H9 (cell line): Measurements from ENCODE around the gene C5orf15. TPM values are rescaled to one million over a fixed set of nuclear protein-coding genes. Genes with fewer than 3 reads are reported as not detected.

ENCODE experiments used
- DNase-seq: peaks from one replicate; pipeline ENCODE4 v3.0.0-alpha.2; 2017
- H2AFZ ChIP-seq: one replicate; pipeline ENCODE4 v1.6.1; 2013; ENCODE audit warnings: mild to moderate bottlenecking, low read length, control low read depth, moderate library complexity
- H2AK5ac ChIP-seq: 2 replicates; pipeline ENCODE4 v1.6.1; 2013; ENCODE audit warnings: low read length, control low read depth, mixed read lengths; ENCODE audit not compliant: insufficient read length
- H2BK120ac ChIP-seq: one replicate; pipeline ENCODE4 v1.6.1; 2013; ENCODE audit warnings: low read depth, mild to moderate bottlenecking, low read length, control low read depth, inconsistent platforms; ENCODE audit not compliant: poor library complexity, severe bottlenecking
- H2BK12ac ChIP-seq: 2 replicates; pipeline ENCODE4 v1.6.1; 2013; ENCODE audit warnings: low read length, control low read depth, mixed read lengths, low read depth; ENCODE audit not compliant: insufficient read length
- H2BK15ac ChIP-seq: 2 replicates; pipeline ENCODE4 v1.6.1; 2013; ENCODE audit warnings: low read depth, low read length, control low read depth
- H2BK20ac ChIP-seq: one replicate; pipeline ENCODE4 v1.6.1; 2013; ENCODE audit warnings: low read depth, mild to moderate bottlenecking, low read length, control low read depth, inconsistent platforms; ENCODE audit not compliant: poor library complexity, severe bottlenecking
- H2BK5ac ChIP-seq: 2 replicates; pipeline ENCODE4 v1.6.1; 2013; ENCODE audit warnings: low read length, control low read depth, mixed read lengths; ENCODE audit not compliant: insufficient read length
- H3K14ac ChIP-seq: 2 replicates; pipeline ENCODE4 v1.6.1; 2013; ENCODE audit warnings: low read length, control low read depth; ENCODE audit not compliant: insufficient read depth
- H3K18ac ChIP-seq: 2 replicates; pipeline ENCODE4 v1.6.1; 2013; ENCODE audit warnings: low read depth, mild to moderate bottlenecking, mixed read lengths, low read length, control low read depth; ENCODE audit not compliant: insufficient read length
- H3K23ac ChIP-seq: 2 replicates; pipeline ENCODE4 v1.6.1; 2013; ENCODE audit warnings: low read length, control low read depth, mixed read lengths, low read depth; ENCODE audit not compliant: insufficient read length
- H3K23me2 ChIP-seq: 2 replicates; pipeline ENCODE4 v1.6.1; 2013; ENCODE audit warnings: low read depth, mild to moderate bottlenecking, mixed read lengths, low read length, control low read depth; ENCODE audit not compliant: insufficient read length, poor library complexity, severe bottlenecking
- H3K27ac ChIP-seq: 2 replicates; pipeline ENCODE4 v1.5.1; 2013; ENCODE audit warnings: low read length, control low read depth, mixed read lengths, low read depth; ENCODE audit not compliant: insufficient read length
- H3K27me3 ChIP-seq: 2 replicates; pipeline ENCODE4 v1.6.1; 2013; ENCODE audit warnings: low read length, control low read depth, inconsistent platforms; ENCODE audit not compliant: insufficient read depth
- H3K4ac ChIP-seq: 2 replicates; pipeline ENCODE4 v1.6.1; 2013; ENCODE audit warnings: low read depth, mild to moderate bottlenecking, control low read depth, inconsistent platforms, low read length, moderate library complexity
- H3K4me1 ChIP-seq: 2 replicates; pipeline ENCODE4 v1.6.1; 2013; ENCODE audit warnings: low read length, control low read depth, inconsistent platforms; ENCODE audit not compliant: insufficient read depth
- H3K4me2 ChIP-seq: 2 replicates; pipeline ENCODE4 v1.6.1; 2013; ENCODE audit warnings: low read length, control low read depth, mixed read lengths; ENCODE audit not compliant: insufficient read length, insufficient read depth
- H3K56ac ChIP-seq: 2 replicates; pipeline ENCODE4 v1.6.1; 2013; ENCODE audit warnings: low read depth, mild to moderate bottlenecking, mixed read lengths, low read length, control low read depth; ENCODE audit not compliant: insufficient read length
- H3K79me1 ChIP-seq: 2 replicates; pipeline ENCODE4 v1.6.1; 2013; ENCODE audit warnings: low read depth, mild to moderate bottlenecking, moderate library complexity, low read length, control low read depth, inconsistent platforms; ENCODE audit not compliant: insufficient read depth, poor library complexity, severe bottlenecking
- H3K79me2 ChIP-seq: 2 replicates; pipeline ENCODE4 v1.6.1; 2013; ENCODE audit warnings: low read length, control low read depth, inconsistent platforms; ENCODE audit not compliant: insufficient read depth
- H3K9ac ChIP-seq: 2 replicates; pipeline ENCODE4 v1.6.1; 2013; ENCODE audit warnings: low read length, control low read depth, mixed read lengths; ENCODE audit not compliant: insufficient read length; ENCODE audit errors: extremely low read depth
- H3K9me3 ChIP-seq: one replicate; pipeline ENCODE4 v1.6.1; 2013; ENCODE audit warnings: low read depth, low read length, inconsistent platforms; ENCODE audit not compliant: control insufficient read depth
- H3T11ph ChIP-seq: one replicate; pipeline ENCODE4 v1.6.1; 2013; ENCODE audit warnings: mild to moderate bottlenecking, low read length, control low read depth, inconsistent platforms
- H4K20me1 ChIP-seq: one replicate; pipeline ENCODE4 v1.6.1; 2013; ENCODE audit not compliant: control insufficient read depth, insufficient read length, insufficient read depth
- H4K5ac ChIP-seq: 2 replicates; pipeline ENCODE4 v1.6.1; 2013; ENCODE audit warnings: low read depth, mild to moderate bottlenecking, mixed read lengths, low read length, control low read depth; ENCODE audit not compliant: insufficient read length
- H4K8ac ChIP-seq: replicated peaks from 2 replicates; pipeline ENCODE4 v1.6.1; 2013; ENCODE audit warnings: low read length, control low read depth, mixed read lengths, low read depth; ENCODE audit not compliant: insufficient read length
- H4K91ac ChIP-seq: 2 replicates; pipeline ENCODE4 v1.6.1; 2013; ENCODE audit warnings: low read depth, mild to moderate bottlenecking, moderate library complexity, mixed read lengths, low read length, control low read depth; ENCODE audit not compliant: insufficient read length
- H3K27ac Mint-ChIP-seq, 3 experiments: 2 replicates in 2 of 3; 3 replicates in 1 of 3; pipeline ENCODE4 v1.8.0; 2020 to 2021; ENCODE audit warnings: mixed read lengths in 3 of 3, mild to moderate bottlenecking in 1 of 3, moderate library complexity in 1 of 3
- H3K27me3 Mint-ChIP-seq: 2 replicates; pipeline ENCODE4 v1.8.0; 2021; ENCODE audit warnings: low read depth, mild to moderate bottlenecking, moderate library complexity, mixed read lengths
- H3K36me3 Mint-ChIP-seq, 3 experiments: 2 replicates in 2 of 3; 3 replicates in 1 of 3; pipeline ENCODE4 v1.8.0; 2020 to 2021; ENCODE audit warnings: low read depth in 3 of 3, mixed read lengths in 3 of 3; ENCODE audit not compliant: insufficient read depth in 1 of 3
- H3K4me1 Mint-ChIP-seq, 2 experiments: 2 replicates each; pipeline ENCODE4 v1.8.0; 2020; ENCODE audit warnings: mixed read lengths in 2 of 2
- H3K4me3 Mint-ChIP-seq, 2 experiments: 2 replicates in 1 of 2; 3 replicates in 1 of 2; pipeline ENCODE4 v1.8.0; 2020 to 2021; ENCODE audit warnings: mild to moderate bottlenecking in 2 of 2, mixed read lengths in 2 of 2, moderate library complexity in 1 of 2
- H3K9me3 Mint-ChIP-seq, 2 experiments: 2 replicates in 1 of 2; 3 replicates in 1 of 2; pipeline ENCODE4 v1.8.0; 2020; ENCODE audit warnings: mild to moderate bottlenecking in 2 of 2, mixed read lengths in 2 of 2, moderate library complexity in 1 of 2
- WGBS: extraction: QIAGEN DNeasy Blood & Tissue Kit; methylation state at CpG from one replicate; pipeline ENCODE4 v1.1.7; 2013; ENCODE audit warnings: missing lambda C conversion rate, low lambda C conversion rate, mixed read lengths; ENCODE audit not compliant: insufficient read length; ENCODE audit errors: extremely low coverage; 5-methylcytosine and 5-hydroxymethylcytosine counted together
- total RNA-seq: library from RNA; stranded (reverse); gene quantifications from 2 replicates; pipeline ENCODE4 v1.2.1, GENCODE V29; 2021
- TF ChIP-seq, protein P1 (sequence below): fragments of 200-600 bp; sonication (generic); conservative IDR thresholded peaks from 3 replicates; pipeline ENCODE4 v1.8.0; 2021; ENCODE audit warnings: antibody characterized with exemption, mild to moderate bottlenecking

The C5orf15 gene
- total RNA-seq, 1 experiment from 2014 or later, result 33.4 TPM

DNA sequence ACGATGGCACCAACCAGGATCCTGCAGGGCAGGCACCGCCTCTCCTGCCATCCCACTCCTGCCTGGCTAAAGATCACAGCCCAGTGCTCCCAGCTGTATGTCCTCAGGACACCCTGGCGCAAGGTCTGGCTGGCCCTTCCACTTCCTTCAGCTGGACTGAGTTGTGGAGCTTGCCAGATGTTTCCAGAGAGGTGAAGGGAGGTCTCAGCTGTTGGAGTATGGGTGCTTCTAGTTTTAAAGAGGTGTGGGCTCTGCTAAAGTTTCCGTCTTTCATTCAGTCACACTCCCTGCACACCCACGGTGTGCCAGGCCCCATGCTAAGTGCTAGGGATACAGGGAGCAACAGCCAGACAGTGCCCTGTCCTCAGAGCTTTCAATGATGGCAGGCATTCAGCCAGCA is 34.1 kb downstream of the C5orf15 start:
- Mint-ChIP-seq H3K4me1 (peaks cover 6 to 13% of the 10 kb centered on the region in 2 experiments; a peak in 3 of 4 replicates), H3K4me3 (no peak overlapping the region), H3K36me3 (no peaks in the 10 kb centered on the region; a peak in 2 of 7 replicates), H3K9me3 (peaks cover 9 to 10% of the 10 kb centered on the region in 2 experiments; a peak in 4 of 5 replicates), H3K27ac (no peak overlapping the region), H3K27me3 (peaks cover 2% of the 10 kb centered on the region)
- no peak for DNase-seq
- H3K4me2 ChIP-seq, result no peak overlapping the region
- H2BK120ac ChIP-seq, result no peak overlapping the region
- no peak overlapping the region for H3K4ac ChIP-seq
- H4K20me1 ChIP-seq, result no peaks in the 10 kb centered on the region
- no peak overlapping the region for H4K91ac ChIP-seq
- no peaks in the 10 kb centered on the region for H3K27me3 ChIP-seq
- WGBS, result no CpG with 5 or more reads among the region's 5 CpGs
- H3K79me2 ChIP-seq, result no peaks in the 10 kb centered on the region
- H3K56ac ChIP-seq, result no peak overlapping the region
- no peak overlapping the region for H2AFZ ChIP-seq
- H2BK15ac ChIP-seq, result no peak overlapping the region
- no peak overlapping the region for H2BK5ac ChIP-seq
- no peak overlapping the region for H3K27ac ChIP-seq
- no peaks in the 10 kb centered on the region for H3K9me3 ChIP-seq
- H4K8ac ChIP-seq, result no peak overlapping the region
- no peak overlapping the region for H3K23ac ChIP-seq
- H2BK12ac ChIP-seq, result no peak overlapping the region
- H2AK5ac ChIP-seq, result no peak overlapping the region
- H4K5ac ChIP-seq, result no peak overlapping the region
- H3K4me1 ChIP-seq, result no peaks in the 10 kb centered on the region
- H2BK20ac ChIP-seq, result no peak overlapping the region
- H3K18ac ChIP-seq, result no peak overlapping the region
- no peaks in the 10 kb centered on the region for H3K79me1 ChIP-seq
- H3K14ac ChIP-seq, result no peak overlapping the region; the same call in 1 of the 2 replicates
- H3T11ph ChIP-seq, result no peak overlapping the region
- TF ChIP-seq, protein P1, sequence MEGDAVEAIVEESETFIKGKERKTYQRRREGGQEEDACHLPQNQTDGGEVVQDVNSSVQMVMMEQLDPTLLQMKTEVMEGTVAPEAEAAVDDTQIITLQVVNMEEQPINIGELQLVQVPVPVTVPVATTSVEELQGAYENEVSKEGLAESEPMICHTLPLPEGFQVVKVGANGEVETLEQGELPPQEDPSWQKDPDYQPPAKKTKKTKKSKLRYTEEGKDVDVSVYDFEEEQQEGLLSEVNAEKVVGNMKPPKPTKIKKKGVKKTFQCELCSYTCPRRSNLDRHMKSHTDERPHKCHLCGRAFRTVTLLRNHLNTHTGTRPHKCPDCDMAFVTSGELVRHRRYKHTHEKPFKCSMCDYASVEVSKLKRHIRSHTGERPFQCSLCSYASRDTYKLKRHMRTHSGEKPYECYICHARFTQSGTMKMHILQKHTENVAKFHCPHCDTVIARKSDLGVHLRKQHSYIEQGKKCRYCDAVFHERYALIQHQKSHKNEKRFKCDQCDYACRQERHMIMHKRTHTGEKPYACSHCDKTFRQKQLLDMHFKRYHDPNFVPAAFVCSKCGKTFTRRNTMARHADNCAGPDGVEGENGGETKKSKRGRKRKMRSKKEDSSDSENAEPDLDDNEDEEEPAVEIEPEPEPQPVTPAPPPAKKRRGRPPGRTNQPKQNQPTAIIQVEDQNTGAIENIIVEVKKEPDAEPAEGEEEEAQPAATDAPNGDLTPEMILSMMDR, result no peak
- H3K23me2 ChIP-seq, result no peaks in the 10 kb centered on the region
- H3K9ac ChIP-seq, result no peak overlapping the region
